DMS53 treated with DMSO at 0.1 percent for 48 hours (cell line): Measurements from ENCODE around the gene SPG7.

Experiments
- DNase-seq: peaks from one replicate; lab custom pipeline; 2025; ENCODE audit not compliant: unreplicated experiment; lab: John Stamatoyannopoulos, UW

SPG7 gene

GRCh38 chr16:89595330-89596060 is 87.3 kb downstream of the SPG7 start:
- DNase-seq: no peak

- DNase-seq: no peak
Observed at GRCh38 chr16:89596061-89596689, 88.0 kb downstream of the SPG7 start.

- DNase-seq: no peak
Observed at GRCh38 chr16:89596957-89597649, 88.9 kb downstream of the SPG7 start.

- no peak for DNase-seq
Observed at GRCh38 chr16:89598199-89598598, 90.0 kb downstream of the SPG7 start.

DNA sequence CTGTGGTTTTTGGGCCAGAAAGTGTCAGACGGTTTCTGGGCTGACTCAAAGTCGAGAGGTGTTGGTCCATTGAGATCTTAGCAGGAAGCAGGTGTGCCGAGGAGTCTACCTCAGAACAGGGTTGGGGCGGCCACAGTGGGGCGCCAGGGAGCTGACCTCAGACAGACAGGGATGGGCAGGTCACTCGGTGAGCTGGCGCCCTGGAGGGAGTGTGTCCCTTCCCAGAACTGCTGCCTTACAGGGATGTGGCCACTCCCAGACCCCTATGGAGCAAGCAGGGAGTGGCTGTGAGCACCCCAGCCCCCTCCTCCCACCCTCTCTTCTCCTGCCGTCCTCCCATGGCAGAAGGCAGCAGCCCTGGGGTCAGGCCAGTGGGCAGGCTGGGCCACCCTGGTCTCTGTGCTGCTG is 91.3 kb downstream of the SPG7 start:
- peak; percentile 36 for DNase-seq

DNA sequence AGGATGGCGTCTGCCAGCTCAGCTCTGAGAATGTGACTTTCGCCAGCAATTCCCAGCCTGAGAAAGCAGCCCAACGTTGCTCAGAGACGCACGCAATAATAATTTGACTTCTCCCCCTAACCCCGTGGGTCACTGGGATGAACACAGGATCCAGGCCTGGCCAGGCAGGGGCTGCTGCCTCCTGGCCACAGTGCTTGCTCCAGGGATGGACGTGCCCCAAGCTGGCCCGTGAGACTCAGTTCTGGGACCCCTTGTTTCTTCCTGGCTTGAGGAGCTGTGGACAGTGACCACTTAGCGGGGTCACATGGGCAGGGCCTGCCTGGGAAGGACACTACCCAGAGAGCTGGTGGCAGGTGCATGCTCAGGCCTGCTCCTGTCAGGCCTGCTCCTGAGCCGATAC is 91.7 kb downstream of the SPG7 start:
- DNase-seq: no peak

GRCh38 chr16:89600427-89600826 is 92.2 kb downstream of the SPG7 start:
- no peak for DNase-seq

DNA sequence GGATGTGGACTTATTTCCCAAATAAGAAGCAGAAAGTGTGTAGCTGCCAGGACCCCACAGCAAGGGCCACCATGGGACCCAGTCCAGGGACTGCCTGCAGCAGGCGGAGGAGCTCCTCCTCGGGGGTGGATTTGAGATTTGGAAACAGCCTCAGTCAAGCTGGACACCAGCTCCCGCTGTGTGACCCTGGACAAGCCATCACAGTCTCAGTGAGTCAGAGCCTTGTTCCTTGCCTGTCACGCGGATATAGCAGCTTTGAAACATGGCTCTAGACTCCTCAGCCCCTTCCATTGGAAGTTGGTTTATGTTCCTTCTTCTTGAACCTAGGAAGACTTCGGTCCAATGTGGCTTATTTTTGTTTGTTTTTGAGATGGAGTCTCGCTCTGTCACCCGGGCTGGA is 92.8 kb downstream of the SPG7 start:
- no peak for DNase-seq

- no peak for DNase-seq
Observed at GRCh38 chr16:89601906-89602272, 93.7 kb downstream of the SPG7 start.

GRCh38 chr16:89602273-89602951 is 94.2 kb downstream of the SPG7 start:
- no peak for DNase-seq

GRCh38 chr16:89602952-89603590 is 94.9 kb downstream of the SPG7 start:
- DNase-seq: no peak

GRCh38 chr16:89604764-89605163 is 96.6 kb downstream of the SPG7 start:
- no peak for DNase-seq

DNA sequence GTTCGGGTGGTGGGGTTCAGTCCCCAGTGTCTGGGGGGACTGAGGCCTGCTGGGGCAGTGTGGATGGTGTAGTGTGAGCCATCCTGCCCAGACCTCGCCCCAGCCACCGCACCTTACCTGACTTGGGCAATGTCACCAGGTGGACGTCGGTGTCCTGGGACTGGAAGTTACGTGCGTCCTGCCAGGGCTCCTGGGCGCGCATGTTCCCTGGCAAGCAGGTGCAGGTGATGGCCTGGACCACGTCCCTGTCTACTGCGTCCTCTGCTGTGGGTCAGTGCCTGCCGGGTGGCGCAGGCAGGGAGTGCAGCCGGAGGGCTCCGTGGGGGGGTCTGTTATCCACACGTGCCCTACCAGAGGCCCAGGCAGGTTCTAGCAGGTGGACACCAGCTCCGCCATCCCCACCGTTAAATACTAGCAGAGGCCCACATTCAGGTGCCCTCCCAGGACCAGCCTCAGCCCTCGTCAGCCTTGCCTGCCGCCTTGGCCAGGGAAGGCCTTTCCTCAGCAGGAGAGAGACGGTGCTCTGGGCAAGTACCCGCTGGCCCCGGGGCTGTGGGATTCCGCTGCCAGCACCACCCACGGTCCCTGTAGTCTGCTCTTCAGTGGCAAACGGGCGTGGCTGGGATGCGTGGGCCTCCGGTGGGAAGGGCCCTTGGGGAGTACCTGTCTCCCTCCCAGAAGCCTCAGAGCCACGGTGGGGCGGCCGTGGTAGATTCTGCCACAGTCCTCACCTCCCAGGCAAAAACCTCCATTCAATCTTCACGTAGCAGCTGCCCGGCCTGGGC is 97.2 kb downstream of the SPG7 start:
- DNase-seq: no peak

DNA sequence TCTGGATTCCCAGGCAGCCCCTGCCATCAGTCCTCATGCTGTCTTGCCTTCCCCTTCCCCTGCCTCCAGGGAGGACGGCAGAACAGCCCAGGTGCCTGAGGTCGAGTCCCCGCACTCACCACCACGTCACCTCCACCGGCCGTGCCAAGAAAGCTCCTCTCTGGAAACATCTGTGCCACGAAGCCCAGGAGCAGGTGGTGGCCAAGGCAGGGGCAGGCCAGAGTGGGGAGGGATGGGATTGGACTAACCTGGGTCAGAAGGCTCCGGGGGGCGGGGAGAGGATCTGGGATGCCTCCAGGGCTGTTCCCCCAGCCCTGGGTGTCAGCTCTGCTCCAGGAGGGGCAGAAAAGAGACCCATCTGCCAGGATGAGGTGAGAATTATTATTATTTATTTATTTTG is 97.8 kb downstream of the SPG7 start:
- DNase-seq: no peak
